WTC11 (cell line): Measurements from ENCODE around the gene ZNF205. TPM values are rescaled to one million over a fixed set of nuclear protein-coding genes. Genes with fewer than 3 reads are reported as not detected.

Experiments
- ATAC-seq: fragments of 200-7000 bp; cut with Tn5 transposase; 2 replicates; pipeline ENCODE4 v1.10.0; 2021; ENCODE audit warnings: mild to moderate bottlenecking, moderate library complexity
- CTCF ChIA-PET: fragments of 300-600 bp; sonication (Branson Sonifier 250); formaldehyde crosslinking; loops from one replicate; lab custom pipeline; 2021; ENCODE audit warnings: antibody characterized with exemption; lab: Charles Lee
- POLR2A ChIA-PET: fragments of 350-600 bp; sonication (Branson Sonifier 250); formaldehyde crosslinking; loops from one replicate; lab custom pipeline; 2021; ENCODE audit warnings: antibody characterized with exemption; lab: Charles Lee
- DNase-seq: peaks from one replicate; pipeline ENCODE4 v3.0.0; 2021; ENCODE audit warnings: low spot score
- H3K27ac Mint-ChIP-seq: 2 replicates; pipeline ENCODE4 v1.8.0; 2021; ENCODE audit warnings: mixed read lengths
- H3K27me3 Mint-ChIP-seq: 2 replicates; pipeline ENCODE4 v1.8.0; 2021; ENCODE audit warnings: low read depth, mild to moderate bottlenecking, moderate library complexity, mixed read lengths
- H3K36me3 Mint-ChIP-seq: 2 replicates; pipeline ENCODE4 v1.8.0; 2021; ENCODE audit warnings: mixed read lengths
- H3K4me1 Mint-ChIP-seq: 2 replicates; pipeline ENCODE4 v1.8.0; 2022; ENCODE audit warnings: mixed read lengths
- H3K4me3 Mint-ChIP-seq: 2 replicates; pipeline ENCODE4 v1.8.0; 2021; ENCODE audit warnings: mild to moderate bottlenecking, moderate library complexity, mixed read lengths
- H3K9me3 Mint-ChIP-seq: 2 replicates; pipeline ENCODE4 v1.8.0; 2021; ENCODE audit warnings: mixed read lengths
- ATF1 ChIP-seq: sonication (generic); formaldehyde crosslinking; IDR thresholded peaks from 2 replicates; pipeline ENCODE4 v1.8.1; 2023; ENCODE audit warnings: mild to moderate bottlenecking, moderate library complexity, missing genetic modification reagents
- CREB1 ChIP-seq: sonication (generic); formaldehyde crosslinking; IDR thresholded peaks from 2 replicates; pipeline ENCODE4 v1.8.0; 2023; ENCODE audit warnings: mild to moderate bottlenecking, missing genetic modification reagents
- EMX1 ChIP-seq: fragments of 250-450 bp; sonication (Bioruptor Pico); IDR thresholded peaks from 2 replicates; pipeline ENCODE4 v1.8.0; 2021; ENCODE audit warnings: mild to moderate bottlenecking
- ETV6 ChIP-seq: sonication (generic); formaldehyde crosslinking; IDR thresholded peaks from 2 replicates; pipeline ENCODE4 v1.8.1; 2022; ENCODE audit warnings: mild to moderate bottlenecking, missing genetic modification reagents
- FOXP1 ChIP-seq: sonication (generic); formaldehyde crosslinking; IDR thresholded peaks from 2 replicates; pipeline ENCODE4 v1.8.0; 2022; ENCODE audit warnings: missing genetic modification reagents, mild to moderate bottlenecking, moderate library complexity, borderline replicate concordance
- IRF2 ChIP-seq: sonication (generic); formaldehyde crosslinking; IDR thresholded peaks from 2 replicates; pipeline ENCODE4 v1.8.0; 2022; ENCODE audit warnings: low read depth, missing genetic modification reagents, borderline replicate concordance
- NFE2L1 ChIP-seq: sonication (generic); formaldehyde crosslinking; IDR thresholded peaks from 2 replicates; pipeline ENCODE4 v1.8.1; 2023; ENCODE audit warnings: missing genetic modification reagents
- NFYB ChIP-seq: sonication (generic); formaldehyde crosslinking; conservative IDR thresholded peaks from 2 replicates; pipeline ENCODE4 v1.8.0; 2022; ENCODE audit warnings: low read depth, missing genetic modification reagents
- NR1H2 ChIP-seq: sonication (generic); formaldehyde crosslinking; IDR thresholded peaks from 2 replicates; pipeline ENCODE4 v1.9.0; 2021; ENCODE audit warnings: mild to moderate bottlenecking, moderate library complexity, missing genetic modification reagents
- RORB ChIP-seq: fragments of 250-450 bp; sonication (Bioruptor Pico); IDR thresholded peaks from 2 replicates; pipeline ENCODE4 v1.9.0; 2021; ENCODE audit warnings: mild to moderate bottlenecking
- SMAD4 ChIP-seq: sonication (generic); formaldehyde crosslinking; IDR thresholded peaks from 2 replicates; pipeline ENCODE4 v1.8.0; 2022; ENCODE audit warnings: mild to moderate bottlenecking, missing genetic modification reagents
- TCF7 ChIP-seq: sonication (generic); formaldehyde crosslinking; IDR thresholded peaks from 2 replicates; pipeline ENCODE4 v1.8.0; 2022; ENCODE audit warnings: mild to moderate bottlenecking, low read depth, missing genetic modification reagents, moderate library complexity
- TEAD4 ChIP-seq: sonication (generic); formaldehyde crosslinking; IDR thresholded peaks from 2 replicates; pipeline ENCODE4 v1.8.0; 2022; ENCODE audit warnings: mild to moderate bottlenecking, missing genetic modification reagents
- ZNF232 ChIP-seq: sonication (generic); formaldehyde crosslinking; IDR thresholded peaks from 2 replicates; pipeline ENCODE4 v1.8.0; 2022; ENCODE audit warnings: mild to moderate bottlenecking, missing genetic modification reagents
- ZNF317 ChIP-seq: sonication (generic); formaldehyde crosslinking; IDR thresholded peaks from 2 replicates; pipeline ENCODE4 v1.8.1; 2023; ENCODE audit warnings: low read depth, mild to moderate bottlenecking, moderate library complexity, missing genetic modification reagents, borderline replicate concordance
- total RNA-seq: library from RNA; stranded (reverse); gene quantifications from 3 replicates; pipeline ENCODE4 v1.2.3, GENCODE V29; 2021
- TF ChIP-seq, protein P1 (sequence below): sonication (generic); formaldehyde crosslinking; IDR thresholded peaks from 2 replicates; pipeline ENCODE4 v1.8.1; 2023; ENCODE audit warnings: mild to moderate bottlenecking, missing genetic modification reagents
- TF ChIP-seq, protein P2 (sequence below): sonication (generic); formaldehyde crosslinking; IDR thresholded peaks from 2 replicates; pipeline ENCODE4 v1.8.1; 2023; ENCODE audit warnings: mild to moderate bottlenecking, missing genetic modification reagents, moderate library complexity
- TF ChIP-seq, protein P3 (sequence below): sonication (generic); formaldehyde crosslinking; IDR thresholded peaks from 2 replicates; pipeline ENCODE4 v1.8.0; 2022; ENCODE audit warnings: mild to moderate bottlenecking, missing genetic modification reagents
- TF ChIP-seq, protein P4 (sequence below): fragments of 200-600 bp; IDR thresholded peaks from 2 replicates; pipeline ENCODE4 v1.8.0; 2022; ENCODE audit warnings: antibody characterized with exemption
- TF ChIP-seq, protein P5 (sequence below): sonication (generic); formaldehyde crosslinking; IDR thresholded peaks from 2 replicates; pipeline ENCODE4 v1.8.0; 2022; ENCODE audit warnings: mild to moderate bottlenecking, missing genetic modification reagents
- TF ChIP-seq, protein P6 (sequence below): sonication (generic); formaldehyde crosslinking; IDR thresholded peaks from 2 replicates; pipeline ENCODE4 v1.8.1; 2023; ENCODE audit warnings: mild to moderate bottlenecking, missing genetic modification reagents, moderate library complexity
- TF ChIP-seq, protein P7 (sequence below): sonication (generic); formaldehyde crosslinking; IDR thresholded peaks from 2 replicates; pipeline ENCODE4 v1.8.1; 2023; ENCODE audit warnings: mild to moderate bottlenecking, missing genetic modification reagents, borderline replicate concordance

Gene ZNF205
- total RNA-seq, 1 experiment from 2014 or later: 22.7 TPM

DNA sequence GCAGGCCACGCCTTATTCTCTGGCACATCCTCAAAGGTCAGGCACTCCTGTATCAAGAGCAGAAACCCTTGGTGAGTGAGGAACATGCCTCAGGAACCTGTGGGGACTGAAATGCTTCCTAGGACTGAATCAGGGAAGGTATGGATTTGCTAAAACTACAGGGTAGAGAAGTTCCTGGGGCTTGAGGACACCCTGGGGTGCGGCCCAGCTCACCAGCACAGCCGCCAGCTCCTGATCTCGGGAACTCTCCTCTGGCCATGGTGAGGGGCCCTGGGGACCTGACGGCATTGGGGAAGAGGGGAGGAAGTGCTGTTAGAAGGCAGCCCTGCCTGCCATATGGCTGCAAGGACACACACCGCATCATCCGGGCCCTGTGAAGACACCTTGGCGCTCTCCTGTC, 20.8 kb upstream of the ZNF205 start:
- ChIA-PET POLR2A (no interaction called here), CTCF (interaction anchor here (1.1 to 3.2 kb wide), 3 partner anchors 11 to 38 kb away, joined by 3 to 20 read pairs (median 19); no protein-coding TSS in a partner anchor)
- H3K36me3 Mint-ChIP-seq: peaks cover 49% of the 10 kb centered on the region
- H3K4me3 Mint-ChIP-seq: no peak overlapping the region
- ATAC-seq: no peak
- TF ChIP-seq, protein P1, sequence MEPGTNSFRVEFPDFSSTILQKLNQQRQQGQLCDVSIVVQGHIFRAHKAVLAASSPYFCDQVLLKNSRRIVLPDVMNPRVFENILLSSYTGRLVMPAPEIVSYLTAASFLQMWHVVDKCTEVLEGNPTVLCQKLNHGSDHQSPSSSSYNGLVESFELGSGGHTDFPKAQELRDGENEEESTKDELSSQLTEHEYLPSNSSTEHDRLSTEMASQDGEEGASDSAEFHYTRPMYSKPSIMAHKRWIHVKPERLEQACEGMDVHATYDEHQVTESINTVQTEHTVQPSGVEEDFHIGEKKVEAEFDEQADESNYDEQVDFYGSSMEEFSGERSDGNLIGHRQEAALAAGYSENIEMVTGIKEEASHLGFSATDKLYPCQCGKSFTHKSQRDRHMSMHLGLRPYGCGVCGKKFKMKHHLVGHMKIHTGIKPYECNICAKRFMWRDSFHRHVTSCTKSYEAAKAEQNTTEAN (CRISPR knock-in tag): no peak
- TF ChIP-seq, protein P2, sequence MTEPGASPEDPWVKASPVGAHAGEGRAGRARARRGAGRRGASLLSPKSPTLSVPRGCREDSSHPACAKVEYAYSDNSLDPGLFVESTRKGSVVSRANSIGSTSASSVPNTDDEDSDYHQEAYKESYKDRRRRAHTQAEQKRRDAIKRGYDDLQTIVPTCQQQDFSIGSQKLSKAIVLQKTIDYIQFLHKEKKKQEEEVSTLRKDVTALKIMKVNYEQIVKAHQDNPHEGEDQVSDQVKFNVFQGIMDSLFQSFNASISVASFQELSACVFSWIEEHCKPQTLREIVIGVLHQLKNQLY: no peak
- TF ChIP-seq ATF1 (no peak), NFE2L1 (CRISPR knock-in tag) (no peak), NR1H2 (CRISPR knock-in tag) (no peak), EMX1 (no peak), RORB (CRISPR knock-in tag) (no peak), NFYB (CRISPR knock-in tag) (no peak), IRF2 (CRISPR knock-in tag) (no peak), ZNF232 (CRISPR knock-in tag) (no peak), SMAD4 (CRISPR knock-in tag) (no peak), TCF7 (CRISPR knock-in tag) (no peak), ETV6 (CRISPR knock-in tag) (no peak), TEAD4 (no peak)
- TF ChIP-seq, protein P3, sequence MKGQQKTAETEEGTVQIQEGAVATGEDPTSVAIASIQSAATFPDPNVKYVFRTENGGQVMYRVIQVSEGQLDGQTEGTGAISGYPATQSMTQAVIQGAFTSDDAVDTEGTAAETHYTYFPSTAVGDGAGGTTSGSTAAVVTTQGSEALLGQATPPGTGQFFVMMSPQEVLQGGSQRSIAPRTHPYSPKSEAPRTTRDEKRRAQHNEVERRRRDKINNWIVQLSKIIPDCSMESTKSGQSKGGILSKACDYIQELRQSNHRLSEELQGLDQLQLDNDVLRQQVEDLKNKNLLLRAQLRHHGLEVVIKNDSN (CRISPR knock-in tag): no peak
- TF ChIP-seq, protein P4, sequence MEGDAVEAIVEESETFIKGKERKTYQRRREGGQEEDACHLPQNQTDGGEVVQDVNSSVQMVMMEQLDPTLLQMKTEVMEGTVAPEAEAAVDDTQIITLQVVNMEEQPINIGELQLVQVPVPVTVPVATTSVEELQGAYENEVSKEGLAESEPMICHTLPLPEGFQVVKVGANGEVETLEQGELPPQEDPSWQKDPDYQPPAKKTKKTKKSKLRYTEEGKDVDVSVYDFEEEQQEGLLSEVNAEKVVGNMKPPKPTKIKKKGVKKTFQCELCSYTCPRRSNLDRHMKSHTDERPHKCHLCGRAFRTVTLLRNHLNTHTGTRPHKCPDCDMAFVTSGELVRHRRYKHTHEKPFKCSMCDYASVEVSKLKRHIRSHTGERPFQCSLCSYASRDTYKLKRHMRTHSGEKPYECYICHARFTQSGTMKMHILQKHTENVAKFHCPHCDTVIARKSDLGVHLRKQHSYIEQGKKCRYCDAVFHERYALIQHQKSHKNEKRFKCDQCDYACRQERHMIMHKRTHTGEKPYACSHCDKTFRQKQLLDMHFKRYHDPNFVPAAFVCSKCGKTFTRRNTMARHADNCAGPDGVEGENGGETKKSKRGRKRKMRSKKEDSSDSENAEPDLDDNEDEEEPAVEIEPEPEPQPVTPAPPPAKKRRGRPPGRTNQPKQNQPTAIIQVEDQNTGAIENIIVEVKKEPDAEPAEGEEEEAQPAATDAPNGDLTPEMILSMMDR: no peak
- TF ChIP-seq, protein P5, sequence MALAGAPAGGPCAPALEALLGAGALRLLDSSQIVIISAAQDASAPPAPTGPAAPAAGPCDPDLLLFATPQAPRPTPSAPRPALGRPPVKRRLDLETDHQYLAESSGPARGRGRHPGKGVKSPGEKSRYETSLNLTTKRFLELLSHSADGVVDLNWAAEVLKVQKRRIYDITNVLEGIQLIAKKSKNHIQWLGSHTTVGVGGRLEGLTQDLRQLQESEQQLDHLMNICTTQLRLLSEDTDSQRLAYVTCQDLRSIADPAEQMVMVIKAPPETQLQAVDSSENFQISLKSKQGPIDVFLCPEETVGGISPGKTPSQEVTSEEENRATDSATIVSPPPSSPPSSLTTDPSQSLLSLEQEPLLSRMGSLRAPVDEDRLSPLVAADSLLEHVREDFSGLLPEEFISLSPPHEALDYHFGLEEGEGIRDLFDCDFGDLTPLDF: no peak
- TF ChIP-seq, protein P6, sequence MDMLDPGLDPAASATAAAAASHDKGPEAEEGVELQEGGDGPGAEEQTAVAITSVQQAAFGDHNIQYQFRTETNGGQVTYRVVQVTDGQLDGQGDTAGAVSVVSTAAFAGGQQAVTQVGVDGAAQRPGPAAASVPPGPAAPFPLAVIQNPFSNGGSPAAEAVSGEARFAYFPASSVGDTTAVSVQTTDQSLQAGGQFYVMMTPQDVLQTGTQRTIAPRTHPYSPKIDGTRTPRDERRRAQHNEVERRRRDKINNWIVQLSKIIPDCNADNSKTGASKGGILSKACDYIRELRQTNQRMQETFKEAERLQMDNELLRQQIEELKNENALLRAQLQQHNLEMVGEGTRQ (CRISPR knock-in tag): no peak
- TF ChIP-seq, all 79 proteins: peak for 0
- Mint-ChIP-seq H3K4me1 (peaks cover 46% of the 10 kb centered on the region), H3K27ac (0 out of 2 replicates have a peak overlapping the region, but pooled peaks have one; percentile 57), H3K9me3 (no peaks in the 10 kb centered on the region), H3K27me3 (no peaks in the 10 kb centered on the region)
- no peak for DNase-seq

DNA sequence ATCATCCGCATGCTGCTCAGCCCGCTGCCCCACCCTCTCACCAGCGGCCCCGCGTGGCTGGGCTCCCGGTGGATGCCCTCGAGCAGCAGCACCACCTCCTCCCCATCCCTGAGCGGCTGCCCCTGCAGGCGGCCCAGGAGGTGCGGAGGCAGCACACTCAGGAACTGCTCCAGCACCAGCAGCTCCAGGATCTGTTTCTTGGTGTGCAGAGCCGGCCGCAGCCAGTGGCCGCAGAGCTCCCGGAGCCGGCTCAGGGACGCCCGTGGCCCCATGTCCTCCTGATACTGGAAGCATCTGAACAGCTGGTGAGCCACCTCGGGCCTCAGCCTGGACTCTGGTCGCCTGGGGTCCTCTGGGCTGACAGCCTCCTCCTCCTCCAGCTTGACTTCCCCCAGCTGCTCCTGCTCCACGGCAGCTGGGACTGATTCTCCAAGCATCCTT, 19.9 kb upstream of the ZNF205 start:
- ATAC-seq: no peak
- TF ChIP-seq FOXP1 (CRISPR knock-in tag) (no peak), CREB1 (CRISPR knock-in tag) (no peak), ZNF317 (no peak)
- TF ChIP-seq, protein P7, sequence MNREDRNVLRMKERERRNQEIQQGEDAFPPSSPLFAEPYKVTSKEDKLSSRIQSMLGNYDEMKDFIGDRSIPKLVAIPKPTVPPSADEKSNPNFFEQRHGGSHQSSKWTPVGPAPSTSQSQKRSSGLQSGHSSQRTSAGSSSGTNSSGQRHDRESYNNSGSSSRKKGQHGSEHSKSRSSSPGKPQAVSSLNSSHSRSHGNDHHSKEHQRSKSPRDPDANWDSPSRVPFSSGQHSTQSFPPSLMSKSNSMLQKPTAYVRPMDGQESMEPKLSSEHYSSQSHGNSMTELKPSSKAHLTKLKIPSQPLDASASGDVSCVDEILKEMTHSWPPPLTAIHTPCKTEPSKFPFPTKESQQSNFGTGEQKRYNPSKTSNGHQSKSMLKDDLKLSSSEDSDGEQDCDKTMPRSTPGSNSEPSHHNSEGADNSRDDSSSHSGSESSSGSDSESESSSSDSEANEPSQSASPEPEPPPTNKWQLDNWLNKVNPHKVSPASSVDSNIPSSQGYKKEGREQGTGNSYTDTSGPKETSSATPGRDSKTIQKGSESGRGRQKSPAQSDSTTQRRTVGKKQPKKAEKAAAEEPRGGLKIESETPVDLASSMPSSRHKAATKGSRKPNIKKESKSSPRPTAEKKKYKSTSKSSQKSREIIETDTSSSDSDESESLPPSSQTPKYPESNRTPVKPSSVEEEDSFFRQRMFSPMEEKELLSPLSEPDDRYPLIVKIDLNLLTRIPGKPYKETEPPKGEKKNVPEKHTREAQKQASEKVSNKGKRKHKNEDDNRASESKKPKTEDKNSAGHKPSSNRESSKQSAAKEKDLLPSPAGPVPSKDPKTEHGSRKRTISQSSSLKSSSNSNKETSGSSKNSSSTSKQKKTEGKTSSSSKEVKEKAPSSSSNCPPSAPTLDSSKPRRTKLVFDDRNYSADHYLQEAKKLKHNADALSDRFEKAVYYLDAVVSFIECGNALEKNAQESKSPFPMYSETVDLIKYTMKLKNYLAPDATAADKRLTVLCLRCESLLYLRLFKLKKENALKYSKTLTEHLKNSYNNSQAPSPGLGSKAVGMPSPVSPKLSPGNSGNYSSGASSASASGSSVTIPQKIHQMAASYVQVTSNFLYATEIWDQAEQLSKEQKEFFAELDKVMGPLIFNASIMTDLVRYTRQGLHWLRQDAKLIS: no peak
- H3K9me3 Mint-ChIP-seq: no peaks in the 10 kb centered on the region
- ChIA-PET POLR2A (interaction anchor here (0.7 kb wide), 1 partner anchor 71 kb away, joined by 4 read pairs; no protein-coding TSS in a partner anchor), CTCF (interaction anchor here (1.4 to 3.2 kb wide), 3 partner anchors 22 to 37 kb away, joined by 4 to 20 read pairs (median 19); no protein-coding TSS in a partner anchor)
- no peaks in the 10 kb centered on the region for H3K27me3 Mint-ChIP-seq
- H3K4me1 Mint-ChIP-seq: peaks cover 48% of the 10 kb centered on the region
- no peak overlapping the region for H3K4me3 Mint-ChIP-seq
- 0 out of 2 replicates have a peak overlapping the region, but pooled peaks have one; percentile 70 for H3K27ac Mint-ChIP-seq
- H3K36me3 Mint-ChIP-seq: peaks cover 56% of the 10 kb centered on the region
- no peak for DNase-seq
